Mesodermal cell (in vitro differentiated cells): ENCODE measurements around the gene SOX6.
"Not testable (repeated sequence)": the region's sequence is repeated elsewhere in the genome, so short reads cannot be mapped to it uniquely, and the experiment has no call there.

ENCODE experiments used
- H3K27ac ChIP-seq: 2 replicates; pipeline ENCODE4 v1.7.0; 2013; ENCODE audit warnings: mild to moderate bottlenecking, low read depth, low read length, moderate library complexity; ENCODE audit not compliant: severe bottlenecking
- H3K36me3 ChIP-seq: 2 replicates; pipeline ENCODE4 v1.7.1; 2013; ENCODE audit warnings: mild to moderate bottlenecking, low read length, moderate library complexity; ENCODE audit not compliant: control insufficient read depth, insufficient read depth
- H3K4me1 ChIP-seq: one replicate; pipeline ENCODE4 v1.7.1; 2013; ENCODE audit warnings: mild to moderate bottlenecking, low read length; ENCODE audit not compliant: insufficient read depth, control insufficient read depth, poor library complexity, severe bottlenecking
- H3K4me3 ChIP-seq: 2 replicates; pipeline ENCODE4 v1.7.0; 2013; ENCODE audit warnings: low read length, control low read depth, mild to moderate bottlenecking; ENCODE audit not compliant: insufficient read depth, poor library complexity, severe bottlenecking; ENCODE audit errors: extremely low read depth
- H3K9me3 ChIP-seq: 2 replicates; pipeline ENCODE4 v1.7.1; 2013; ENCODE audit warnings: mild to moderate bottlenecking, low read length, moderate library complexity; ENCODE audit not compliant: control insufficient read depth
- WGBS, 2 experiments: methylation state at CpG; one replicate each; pipeline ENCODE4 v1.1.5; 2013; ENCODE audit warnings: missing lambda C conversion rate in 2 of 2; ENCODE audit not compliant: insufficient coverage in 2 of 2; 5-methylcytosine and 5-hydroxymethylcytosine counted together

SOX6 gene

GRCh38 chr11:16385099-16385498 lies 28.8 kb upstream of the SOX6 start:
- no peaks in the 10 kb centered on the region for H3K4me1 ChIP-seq
- no peak overlapping the region for H3K27ac ChIP-seq
- no peak overlapping the region for H3K4me3 ChIP-seq
- H3K36me3 ChIP-seq = no peaks in the 10 kb centered on the region
- no peaks in the 10 kb centered on the region for H3K9me3 ChIP-seq

GRCh38 chr11:16382638-16383380 lies 26.5 kb upstream of the SOX6 start:
- WGBS, 2 experiments = no CpG with 5 or more reads among the region's 2 CpGs
- H3K36me3 ChIP-seq = no peaks in the 10 kb centered on the region
- no peak overlapping the region for H3K27ac ChIP-seq
- H3K4me1 ChIP-seq = no peaks in the 10 kb centered on the region
- no peaks in the 10 kb centered on the region for H3K9me3 ChIP-seq
- H3K4me3 ChIP-seq = no peak overlapping the region

GRCh38 chr11:16382186-16382585 lies 25.8 kb upstream of the SOX6 start:
- whole genome bisulfite sequencing, 2 experiments = 84 to 88% methylated on average over 4 of the region's 5 CpGs
- no peaks in the 10 kb centered on the region for H3K36me3 ChIP-seq
- H3K4me1 ChIP-seq = no peaks in the 10 kb centered on the region
- no peaks in the 10 kb centered on the region for H3K9me3 ChIP-seq
- H3K27ac ChIP-seq = no peak overlapping the region
- H3K4me3 ChIP-seq = no peak overlapping the region

GRCh38 chr11:16380941-16381568 lies 24.7 kb upstream of the SOX6 start:
- H3K27ac ChIP-seq = no peak overlapping the region
- H3K4me3 ChIP-seq = no peak overlapping the region
- H3K4me1 ChIP-seq = no peaks in the 10 kb centered on the region
- H3K9me3 ChIP-seq = no peaks in the 10 kb centered on the region
- H3K36me3 ChIP-seq = no peaks in the 10 kb centered on the region

- H3K27ac ChIP-seq = no peak overlapping the region
- WGBS, 2 experiments = 59 to 90% methylated on average over 2 of the region's 2 CpGs
- H3K4me3 ChIP-seq = no peak overlapping the region
- H3K4me1 ChIP-seq = no peaks in the 10 kb centered on the region
- H3K9me3 ChIP-seq = no peaks in the 10 kb centered on the region
- H3K36me3 ChIP-seq = no peaks in the 10 kb centered on the region
Observed at GRCh38 chr11:16378906-16379305, 22.6 kb upstream of the SOX6 start.

- Histone ChIP-seq H3K4me3 (no peak overlapping the region), H3K9me3 (no peaks in the 10 kb centered on the region), H3K36me3 (no peaks in the 10 kb centered on the region), H3K4me1 (no peaks in the 10 kb centered on the region), H3K27ac (no peak overlapping the region)
- 71 to 86% methylated on average over 1 to 3 of the region's 5 CpGs for WGBS, 2 experiments
Observed at GRCh38 chr11:16377746-16378145, 21.4 kb upstream of the SOX6 start.

- WGBS, 2 experiments = 80% methylated on average over 1 to 2 of the region's 3 CpGs
- H3K9me3 ChIP-seq, H3K4me3 ChIP-seq, H3K4me1 ChIP-seq, H3K36me3 ChIP-seq, H3K27ac ChIP-seq: not testable (repeated sequence)
Observed at GRCh38 chr11:16375664-16376063, 19.3 kb upstream of the SOX6 start.

- Histone ChIP-seq H3K9me3 (no peaks in the 10 kb centered on the region), H3K4me3 (no peak overlapping the region), H3K27ac (no peak overlapping the region), H3K36me3 (no peaks in the 10 kb centered on the region), H3K4me1 (no peaks in the 10 kb centered on the region)
Observed at GRCh38 chr11:16373768-16374167, 17.4 kb upstream of the SOX6 start.

GRCh38 chr11:16372355-16372754 lies 16.0 kb upstream of the SOX6 start:
- WGBS, 2 experiments = no CpG with 5 or more reads among the region's 2 CpGs
- no peak overlapping the region for H3K27ac ChIP-seq
- H3K9me3 ChIP-seq = no peaks in the 10 kb centered on the region
- no peaks in the 10 kb centered on the region for H3K36me3 ChIP-seq
- H3K4me3 ChIP-seq = no peak overlapping the region
- H3K4me1 ChIP-seq = no peaks in the 10 kb centered on the region

- WGBS, 2 experiments = 86% methylated on average over 1 of the region's 2 CpGs; no CpG with 5 or more reads in 1 of the 2 experiments
- Histone ChIP-seq H3K27ac (no peak overlapping the region), H3K36me3 (no peaks in the 10 kb centered on the region), H3K4me1 (no peaks in the 10 kb centered on the region), H3K4me3 (no peak overlapping the region), H3K9me3 (no peaks in the 10 kb centered on the region)
Observed at GRCh38 chr11:16367252-16367651, 10.9 kb upstream of the SOX6 start.

- no peaks in the 10 kb centered on the region for H3K36me3 ChIP-seq
- H3K9me3 ChIP-seq = no peaks in the 10 kb centered on the region
- no peak overlapping the region for H3K27ac ChIP-seq
- no peaks in the 10 kb centered on the region for H3K4me1 ChIP-seq
- 100% methylated on average over 1 of the region's 3 CpGs; no CpG with 5 or more reads in 1 of the 2 experiments for WGBS, 2 experiments
- no peak overlapping the region for H3K4me3 ChIP-seq
Observed at GRCh38 chr11:16365581-16366228, 9.4 kb upstream of the SOX6 start.
